ENCODE data around the gene TMIGD1.
"Not testable (repeated sequence)": the region's sequence is repeated elsewhere in the genome, so short reads cannot be mapped to it uniquely, and the experiment has no call there.

The TMIGD1 gene

GRCh38 chr17:30345527-30346075 is 11.7 kb upstream of the TMIGD1 start:
- H3K27ac ChIP-seq (ENCODE audit: low read depth, low read length), result peak overlapping the region; percentile 66

GRCh38 chr17:30345089-30345433 is 11.2 kb upstream of the TMIGD1 start:
- Histone ChIP-seq H3K9me3 (ENCODE audit: control insufficient read depth in 5 of 5, low read length in 5 of 5) (no peaks in the 10 kb centered on the region), H3K4me3 (ENCODE audit: low read depth in 1 of 5, low read length in 5 of 5) (no peak overlapping the region), H3K4me1 (ENCODE audit: control insufficient read depth in 5 of 5, insufficient read depth in 5 of 5, low read length in 5 of 5) (peaks cover 2 to 69% (median 29%) of the 10 kb centered on the region in 5 donors), H3K9ac (ENCODE audit: low read length in 5 of 5) (peak overlapping the region in 1 of 5 donors; percentile 49), H3K27me3 (ENCODE audit: control insufficient read depth in 5 of 5, insufficient read depth in 4 of 5, low read length in 5 of 5) (no peaks in the 10 kb centered on the region), H3K36me3 (ENCODE audit: control insufficient read depth in 5 of 5, insufficient read depth in 5 of 5, low read length in 5 of 5) (no peaks in the 10 kb centered on the region), H3K27ac (ENCODE audit: low read depth, low read length) (peak overlapping the region; percentile 66)

More at GRCh38 chr17:30345527-30346075, 11.7 kb upstream of the TMIGD1 start:
- Histone ChIP-seq H3K4me1 (ENCODE audit: control insufficient read depth in 5 of 5, insufficient read depth in 5 of 5, low read length in 5 of 5) (peaks cover 2 to 63% (median 23%) of the 10 kb centered on the region in 5 donors), H3K4me3 (ENCODE audit: low read depth in 1 of 5, low read length in 5 of 5) (no peak overlapping the region), H3K9ac (ENCODE audit: low read length in 5 of 5) (peak overlapping the region in 1 of 5 donors; percentile 49), H3K27me3 (ENCODE audit: control insufficient read depth in 5 of 5, insufficient read depth in 4 of 5, low read length in 5 of 5) (no peaks in the 10 kb centered on the region), H3K36me3 (ENCODE audit: control insufficient read depth in 5 of 5, insufficient read depth in 5 of 5, low read length in 5 of 5) (no peaks in the 10 kb centered on the region), H3K9me3 (ENCODE audit: control insufficient read depth in 5 of 5, low read length in 5 of 5) (no peaks in the 10 kb centered on the region)

GRCh38 chr17:30344283-30345088 is 10.6 kb upstream of the TMIGD1 start:
- Histone ChIP-seq H3K36me3 (ENCODE audit: control insufficient read depth in 5 of 5, insufficient read depth in 5 of 5, low read length in 5 of 5) (no peaks in the 10 kb centered on the region), H3K4me3 (ENCODE audit: low read depth in 1 of 5, low read length in 5 of 5) (peak overlapping the region in 1 of 5 donors; percentile 29), H3K9ac (ENCODE audit: low read length in 5 of 5) (peak overlapping the region in 3 of 5 donors; percentile 19 to 49 (median 40))

GRCh38 chr17:30343796-30344195 is 9.9 kb upstream of the TMIGD1 start:
- Histone ChIP-seq H3K9ac (ENCODE audit: low read length in 5 of 5) (peak overlapping the region in 2 of 5 donors; percentile 19 to 40), H3K4me1 (ENCODE audit: control insufficient read depth in 5 of 5, insufficient read depth in 5 of 5, low read length in 5 of 5) (peaks cover 2 to 72% (median 31%) of the 10 kb centered on the region in 5 donors), H3K27ac (ENCODE audit: low read depth, low read length) (peak overlapping the region; percentile 66), H3K27me3 (ENCODE audit: control insufficient read depth in 5 of 5, insufficient read depth in 4 of 5, low read length in 5 of 5) (no peaks in the 10 kb centered on the region), H3K4me3 (ENCODE audit: low read depth in 1 of 5, low read length in 5 of 5) (no peak overlapping the region), H3K9me3 (ENCODE audit: control insufficient read depth in 5 of 5, low read length in 5 of 5) (no peaks in the 10 kb centered on the region), H3K36me3 (ENCODE audit: control insufficient read depth in 5 of 5, insufficient read depth in 5 of 5, low read length in 5 of 5) (no peaks in the 10 kb centered on the region)

More at GRCh38 chr17:30344283-30345088, 10.6 kb upstream of the TMIGD1 start:
- Histone ChIP-seq H3K9me3 (ENCODE audit: control insufficient read depth in 5 of 5, low read length in 5 of 5) (no peaks in the 10 kb centered on the region), H3K27ac (ENCODE audit: low read depth, low read length) (peak overlapping the region; percentile 66), H3K4me1 (ENCODE audit: control insufficient read depth in 5 of 5, insufficient read depth in 5 of 5, low read length in 5 of 5) (peaks cover 2 to 72% (median 31%) of the 10 kb centered on the region in 5 donors), H3K27me3 (ENCODE audit: control insufficient read depth in 5 of 5, insufficient read depth in 4 of 5, low read length in 5 of 5) (no peaks in the 10 kb centered on the region)

- not testable (repeated sequence) for H3K4me3 ChIP-seq (ENCODE audit: low read depth in 1 of 5, low read length in 5 of 5); H3K36me3 ChIP-seq (ENCODE audit: control insufficient read depth in 5 of 5, insufficient read depth in 5 of 5, low read length in 5 of 5); H3K9ac ChIP-seq (ENCODE audit: low read length in 5 of 5); H3K27ac ChIP-seq (ENCODE audit: low read depth, low read length); H3K9me3 ChIP-seq (ENCODE audit: control insufficient read depth in 5 of 5, low read length in 5 of 5); H3K27me3 ChIP-seq (ENCODE audit: control insufficient read depth in 5 of 5, insufficient read depth in 4 of 5, low read length in 5 of 5)
- H3K4me1 ChIP-seq (ENCODE audit: control insufficient read depth in 5 of 5, insufficient read depth in 5 of 5, low read length in 5 of 5), result peaks cover 2 to 72% (median 31%) of the 10 kb centered on the region in 5 donors
Measured at GRCh38 chr17:30343244-30343643, 9.4 kb upstream of the TMIGD1 start.

GRCh38 chr17:30341703-30342249 is 7.9 kb upstream of the TMIGD1 start:
- Histone ChIP-seq H3K36me3 (ENCODE audit: control insufficient read depth in 5 of 5, insufficient read depth in 5 of 5, low read length in 5 of 5) (no peaks in the 10 kb centered on the region), H3K9ac (ENCODE audit: low read length in 5 of 5) (no peak overlapping the region), H3K27me3 (ENCODE audit: control insufficient read depth in 5 of 5, insufficient read depth in 4 of 5, low read length in 5 of 5) (no peaks in the 10 kb centered on the region), H3K4me3 (ENCODE audit: low read depth in 1 of 5, low read length in 5 of 5) (no peak overlapping the region), H3K27ac (ENCODE audit: low read depth, low read length) (peak overlapping the region; percentile 80), H3K9me3 (ENCODE audit: control insufficient read depth in 5 of 5, low read length in 5 of 5) (no peaks in the 10 kb centered on the region), H3K4me1 (ENCODE audit: control insufficient read depth in 5 of 5, insufficient read depth in 5 of 5, low read length in 5 of 5) (peaks cover 2 to 63% (median 31%) of the 10 kb centered on the region in 5 donors)

- Histone ChIP-seq H3K4me1 (ENCODE audit: control insufficient read depth in 5 of 5, insufficient read depth in 5 of 5, low read length in 5 of 5) (peaks cover 2 to 56% (median 38%) of the 10 kb centered on the region in 5 donors), H3K4me3 (ENCODE audit: low read depth in 1 of 5, low read length in 5 of 5) (no peak overlapping the region), H3K27me3 (ENCODE audit: control insufficient read depth in 5 of 5, insufficient read depth in 4 of 5, low read length in 5 of 5) (no peaks in the 10 kb centered on the region), H3K9ac (ENCODE audit: low read length in 5 of 5) (peak overlapping the region in 2 of 5 donors; percentile 41 to 61), H3K27ac (ENCODE audit: low read depth, low read length) (peak overlapping the region; percentile 80), H3K9me3 (ENCODE audit: control insufficient read depth in 5 of 5, low read length in 5 of 5) (no peaks in the 10 kb centered on the region), H3K36me3 (ENCODE audit: control insufficient read depth in 5 of 5, insufficient read depth in 5 of 5, low read length in 5 of 5) (no peaks in the 10 kb centered on the region)
Measured at GRCh38 chr17:30340801-30341356, 7.0 kb upstream of the TMIGD1 start.

- Histone ChIP-seq H3K27ac (ENCODE audit: low read depth, low read length) (no peak overlapping the region), H3K9ac (ENCODE audit: low read length in 5 of 5) (no peak overlapping the region), H3K9me3 (ENCODE audit: control insufficient read depth in 5 of 5, low read length in 5 of 5) (no peaks in the 10 kb centered on the region)
Measured at GRCh38 chr17:30339086-30339485, 5.2 kb upstream of the TMIGD1 start.

GRCh38 chr17:30337393-30337999 is 3.6 kb upstream of the TMIGD1 start:
- Histone ChIP-seq H3K9me3 (ENCODE audit: control insufficient read depth in 5 of 5, low read length in 5 of 5) (no peaks in the 10 kb centered on the region), H3K27me3 (ENCODE audit: control insufficient read depth in 5 of 5, insufficient read depth in 4 of 5, low read length in 5 of 5) (no peaks in the 10 kb centered on the region), H3K27ac (ENCODE audit: low read depth, low read length) (no peak overlapping the region), H3K4me3 (ENCODE audit: low read depth in 1 of 5, low read length in 5 of 5) (no peak overlapping the region), H3K36me3 (ENCODE audit: control insufficient read depth in 5 of 5, insufficient read depth in 5 of 5, low read length in 5 of 5) (no peaks in the 10 kb centered on the region), H3K9ac (ENCODE audit: low read length in 5 of 5) (no peak overlapping the region), H3K4me1 (ENCODE audit: control insufficient read depth in 5 of 5, insufficient read depth in 5 of 5, low read length in 5 of 5) (peaks cover 0 to 26% (median 16%) of the 10 kb centered on the region in 5 donors)

More at GRCh38 chr17:30339086-30339485, 5.2 kb upstream of the TMIGD1 start:
- no peaks in the 10 kb centered on the region for H3K27me3 ChIP-seq (ENCODE audit: control insufficient read depth in 5 of 5, insufficient read depth in 4 of 5, low read length in 5 of 5)
- H3K36me3 ChIP-seq (ENCODE audit: control insufficient read depth in 5 of 5, insufficient read depth in 5 of 5, low read length in 5 of 5), result no peaks in the 10 kb centered on the region
- H3K4me1 ChIP-seq (ENCODE audit: control insufficient read depth in 5 of 5, insufficient read depth in 5 of 5, low read length in 5 of 5), result peaks cover 2 to 38% (median 23%) of the 10 kb centered on the region in 5 donors
- no peak overlapping the region for H3K4me3 ChIP-seq (ENCODE audit: low read depth in 1 of 5, low read length in 5 of 5)
